ENCODE results near the gene KCNK1.

The KCNK1 gene

GRCh38 chr1:233707880-233708815 is 94.2 kb downstream of the KCNK1 start:
- no peak for DNase-seq

- DNase-seq: no peak
These were observed 96.1 kb downstream of the KCNK1 start for GRCh38 chr1:233710031-233710430.

- DNase-seq: no peak
These were observed 96.6 kb downstream of the KCNK1 start for GRCh38 chr1:233710507-233710906.

GRCh38 chr1:233714631-233715217 is 100.8 kb downstream of the KCNK1 start:
- DNase-seq: no peak

- DNase-seq: no peak
These were observed 104.2 kb downstream of the KCNK1 start for GRCh38 chr1:233718057-233718456.

GRCh38 chr1:233719655-233720341 is 105.9 kb downstream of the KCNK1 start:
- DNase-seq: no peak

- no peak for DNase-seq
These were observed 107.2 kb downstream of the KCNK1 start for GRCh38 chr1:233721004-233721595.

All from fibroblast of skin of right biceps (primary cell).